ENCODE results near the gene CACNA1G.

The CACNA1G gene

DNA sequence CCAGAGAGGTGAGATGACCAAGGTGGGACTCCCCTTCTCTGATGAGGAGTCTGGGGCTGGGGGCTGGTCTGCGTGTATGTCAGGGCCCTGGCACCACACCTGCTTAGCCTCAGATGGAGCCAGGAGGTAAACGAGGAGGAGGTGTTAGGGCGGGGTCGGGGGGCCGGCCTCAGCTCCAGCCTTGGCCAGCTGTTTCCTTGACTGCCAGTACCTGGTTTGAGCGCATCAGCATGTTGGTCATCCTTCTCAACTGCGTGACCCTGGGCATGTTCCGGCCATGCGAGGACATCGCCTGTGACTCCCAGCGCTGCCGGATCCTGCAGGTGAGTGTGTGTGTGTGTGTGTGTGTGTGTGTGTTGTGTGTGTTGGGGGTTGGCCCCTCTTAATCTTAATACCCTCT, 8.1 kb downstream of the CACNA1G start:
- H3K36me3 ChIP-seq (ENCODE audit: control insufficient read depth in 1 of 2, insufficient read depth in 2 of 2, low read depth in 1 of 2, low read length in 2 of 2), result no peaks in the 10 kb centered on the region
- H2BK120ac ChIP-seq (ENCODE audit: low read depth, low read length), result no peak overlapping the region
- H3K27ac ChIP-seq (ENCODE audit: low read length, poor library complexity, severe bottlenecking), result no peak overlapping the region
- no peak overlapping the region for H2AK5ac ChIP-seq (ENCODE audit: low read length, severe bottlenecking)
- H4K8ac ChIP-seq (ENCODE audit: low read length), result no peak overlapping the region
- peaks cover 1% of the 10 kb centered on the region for H3K4me1 ChIP-seq (ENCODE audit: control insufficient read depth, insufficient read depth, low read depth, low read length)
- no peak overlapping the region for H3K4ac ChIP-seq (ENCODE audit: low read depth in 1 of 2, low read length in 2 of 2)
- no peak overlapping the region for H2BK5ac ChIP-seq (ENCODE audit: low read depth, low read length, poor library complexity, severe bottlenecking)
- no peak overlapping the region for H3K4me3 ChIP-seq (ENCODE audit: insufficient read depth in 1 of 2, low read depth in 1 of 2, low read length in 2 of 2)
- H2AFZ ChIP-seq (ENCODE audit: low read depth, low read length), result no peak overlapping the region
- H3K9ac ChIP-seq (ENCODE audit: low read length), result no peak overlapping the region
- DNase-seq, result no peak
- H3K14ac ChIP-seq (ENCODE audit: low read length in 2 of 2), result no peak overlapping the region
- no peak overlapping the region for H2BK12ac ChIP-seq (ENCODE audit: low read length in 2 of 2)
- peaks cover 13 to 77% of the 10 kb centered on the region in 2 experiments for H3K27me3 ChIP-seq (ENCODE audit: control insufficient read depth in 1 of 2, insufficient read depth in 1 of 2, low read length in 2 of 2)
- H3K79me1 ChIP-seq (replicated peaks; ENCODE audit: low read length, poor library complexity, severe bottlenecking), result no peaks in the 10 kb centered on the region
- H3K23ac ChIP-seq (ENCODE audit: low read length in 2 of 2), result no peak overlapping the region
- no peak overlapping the region for H4K91ac ChIP-seq (ENCODE audit: low read length)
- WGBS, result 89% methylated on average over 10 of the region's 12 CpGs
- no peaks in the 10 kb centered on the region for H3K9me3 ChIP-seq (ENCODE audit: control insufficient read depth, low read length)
- H3K4me2 ChIP-seq (ENCODE audit: low read length, poor library complexity, severe bottlenecking), result no peak overlapping the region
- H2BK15ac ChIP-seq (ENCODE audit: low read depth, poor library complexity, severe bottlenecking), result no peak overlapping the region
- H3K18ac ChIP-seq (ENCODE audit: low read depth in 1 of 2, low read length in 2 of 2), result no peak overlapping the region

DNA sequence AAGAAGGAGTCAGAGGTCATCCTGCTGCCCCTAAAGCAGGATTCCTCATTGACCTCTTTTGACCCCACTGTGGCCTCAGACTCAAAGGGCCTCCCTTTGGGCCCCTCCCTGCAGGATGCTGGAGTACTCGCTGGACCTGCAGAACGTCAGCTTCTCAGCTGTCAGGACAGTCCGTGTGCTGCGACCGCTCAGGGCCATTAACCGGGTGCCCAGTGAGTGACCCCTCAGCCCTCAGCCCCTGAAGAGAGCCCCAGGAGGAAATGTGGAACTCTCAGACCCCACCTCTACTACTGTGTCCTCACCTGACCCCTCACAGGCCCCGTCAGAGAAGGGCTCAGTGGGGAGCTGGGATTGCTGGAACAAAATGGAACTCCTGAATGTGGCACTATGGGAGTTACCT, 9.1 kb downstream of the CACNA1G start:
- Histone ChIP-seq H4K8ac (ENCODE audit: low read length) (no peak overlapping the region), H3K36me3 (ENCODE audit: control insufficient read depth in 1 of 2, insufficient read depth in 2 of 2, low read depth in 1 of 2, low read length in 2 of 2) (no peaks in the 10 kb centered on the region), H4K91ac (ENCODE audit: low read length) (no peak overlapping the region), H2AK5ac (ENCODE audit: low read length, severe bottlenecking) (no peak overlapping the region), H3K18ac (ENCODE audit: low read depth in 1 of 2, low read length in 2 of 2) (no peak overlapping the region), H2BK120ac (ENCODE audit: low read depth, low read length) (no peak overlapping the region), H3K4me1 (ENCODE audit: control insufficient read depth, insufficient read depth, low read depth, low read length) (peaks cover 1% of the 10 kb centered on the region), H2BK12ac (ENCODE audit: low read length in 2 of 2) (no peak overlapping the region), H3K27ac (ENCODE audit: low read length, poor library complexity, severe bottlenecking) (no peak overlapping the region), H3K14ac (ENCODE audit: low read length in 2 of 2) (no peak overlapping the region), H3K27me3 (ENCODE audit: control insufficient read depth in 1 of 2, insufficient read depth in 1 of 2, low read length in 2 of 2) (peaks cover 13 to 68% of the 10 kb centered on the region in 2 experiments), H3K9me3 (ENCODE audit: control insufficient read depth, low read length) (no peaks in the 10 kb centered on the region), H3K79me1 (replicated peaks; ENCODE audit: low read length, poor library complexity, severe bottlenecking) (no peaks in the 10 kb centered on the region), H3K23ac (ENCODE audit: low read length in 2 of 2) (no peak overlapping the region), H2BK5ac (ENCODE audit: low read depth, low read length, poor library complexity, severe bottlenecking) (no peak overlapping the region), H3K4me2 (ENCODE audit: low read length, poor library complexity, severe bottlenecking) (no peak overlapping the region), H2BK15ac (ENCODE audit: low read depth, poor library complexity, severe bottlenecking) (no peak overlapping the region), H3K9ac (ENCODE audit: low read length) (no peak overlapping the region), H3K4ac (ENCODE audit: low read depth in 1 of 2, low read length in 2 of 2) (no peak overlapping the region), H3K4me3 (ENCODE audit: insufficient read depth in 1 of 2, low read depth in 1 of 2, low read length in 2 of 2) (no peak overlapping the region), H2AFZ (ENCODE audit: low read depth, low read length) (no peak overlapping the region)
- no peak for DNase-seq
- 18% methylated on average over 6 of the region's 7 CpGs for WGBS

DNA sequence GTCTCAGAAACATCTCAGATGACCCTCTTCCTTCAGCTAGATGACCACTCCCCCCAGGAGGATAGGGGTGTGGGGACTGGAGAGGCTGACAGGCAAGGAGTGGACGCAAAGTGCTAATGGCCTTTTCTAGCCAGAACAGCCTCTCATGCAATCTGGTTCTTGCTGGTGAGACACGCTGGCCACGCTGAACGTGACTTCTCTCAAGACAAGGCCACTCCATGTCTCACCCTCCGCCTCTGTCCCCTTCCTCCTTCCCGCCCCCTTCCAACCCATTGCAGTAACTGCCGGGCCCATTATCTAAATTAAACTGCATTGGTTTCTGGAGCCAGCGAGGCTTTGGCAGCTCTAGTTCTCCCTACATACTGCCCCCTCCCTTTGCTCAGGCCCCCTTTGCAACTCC, 9.5 kb downstream of the CACNA1G start:
- Histone ChIP-seq H2AFZ (ENCODE audit: low read depth, low read length) (no peak overlapping the region), H3K4ac (ENCODE audit: low read depth in 1 of 2, low read length in 2 of 2) (no peak overlapping the region), H2BK12ac (ENCODE audit: low read length in 2 of 2) (no peak overlapping the region), H3K4me2 (ENCODE audit: low read length, poor library complexity, severe bottlenecking) (no peak overlapping the region), H2BK15ac (ENCODE audit: low read depth, poor library complexity, severe bottlenecking) (no peak overlapping the region), H2AK5ac (ENCODE audit: low read length, severe bottlenecking) (no peak overlapping the region), H3K18ac (ENCODE audit: low read depth in 1 of 2, low read length in 2 of 2) (peak overlapping the region in 1 of 2 experiments; percentile 68), H3K79me1 (replicated peaks; ENCODE audit: low read length, poor library complexity, severe bottlenecking) (no peaks in the 10 kb centered on the region), H3K14ac (ENCODE audit: low read length in 2 of 2) (no peak overlapping the region), H3K27ac (ENCODE audit: low read length, poor library complexity, severe bottlenecking) (no peak overlapping the region), H3K4me3 (ENCODE audit: insufficient read depth in 1 of 2, low read depth in 1 of 2, low read length in 2 of 2) (no peak overlapping the region), H3K9me3 (ENCODE audit: control insufficient read depth, low read length) (no peaks in the 10 kb centered on the region), H3K4me1 (ENCODE audit: control insufficient read depth, insufficient read depth, low read depth, low read length) (no peaks in the 10 kb centered on the region), H2BK120ac (ENCODE audit: low read depth, low read length) (no peak overlapping the region), H3K27me3 (ENCODE audit: control insufficient read depth in 1 of 2, insufficient read depth in 1 of 2, low read length in 2 of 2) (peaks cover 13 to 63% of the 10 kb centered on the region in 2 experiments), H3K36me3 (ENCODE audit: control insufficient read depth in 1 of 2, insufficient read depth in 2 of 2, low read depth in 1 of 2, low read length in 2 of 2) (no peaks in the 10 kb centered on the region), H4K91ac (ENCODE audit: low read length) (no peak overlapping the region), H4K8ac (ENCODE audit: low read length) (no peak overlapping the region), H3K9ac (ENCODE audit: low read length) (no peak overlapping the region), H3K23ac (ENCODE audit: low read length in 2 of 2) (no peak overlapping the region), H2BK5ac (ENCODE audit: low read depth, low read length, poor library complexity, severe bottlenecking) (no peak overlapping the region)
- WGBS, result 35% methylated on average over 7 of the region's 8 CpGs
- no peak for DNase-seq

DNA sequence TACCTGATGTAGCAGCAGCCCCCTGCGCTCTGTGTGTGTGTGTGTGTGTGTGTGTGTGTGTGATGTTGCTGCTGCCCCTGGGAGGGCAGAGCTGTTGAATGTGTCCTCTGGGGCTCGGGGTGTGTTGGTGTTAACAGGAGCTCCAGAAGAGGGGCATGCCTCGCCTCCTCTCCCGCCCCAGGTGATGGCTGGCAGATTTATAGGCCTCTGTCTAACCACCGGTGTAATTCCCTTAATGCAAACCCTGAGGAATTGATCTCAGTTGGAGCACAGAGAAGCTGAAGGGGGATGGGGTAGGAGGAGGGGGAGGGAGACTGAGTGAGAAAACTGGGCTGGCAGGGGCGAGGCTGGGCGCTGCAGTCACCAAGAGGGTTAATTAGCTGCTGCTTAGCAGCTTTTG, 10.0 kb downstream of the CACNA1G start:
- Histone ChIP-seq H2BK120ac (ENCODE audit: low read depth, low read length) (no peak overlapping the region), H2BK5ac (ENCODE audit: low read depth, low read length, poor library complexity, severe bottlenecking) (no peak overlapping the region), H3K9ac (ENCODE audit: low read length) (no peak overlapping the region), H3K27me3 (ENCODE audit: control insufficient read depth in 1 of 2, insufficient read depth in 1 of 2, low read length in 2 of 2) (peaks cover 13 to 58% of the 10 kb centered on the region in 2 experiments), H3K18ac (ENCODE audit: low read depth in 1 of 2, low read length in 2 of 2) (peak overlapping the region in 1 of 2 experiments; percentile 68), H3K4me2 (ENCODE audit: low read length, poor library complexity, severe bottlenecking) (no peak overlapping the region), H3K27ac (ENCODE audit: low read length, poor library complexity, severe bottlenecking) (no peak overlapping the region), H3K4me1 (ENCODE audit: control insufficient read depth, insufficient read depth, low read depth, low read length) (no peaks in the 10 kb centered on the region), H2BK15ac (ENCODE audit: low read depth, poor library complexity, severe bottlenecking) (no peak overlapping the region), H2AFZ (ENCODE audit: low read depth, low read length) (no peak overlapping the region), H2BK12ac (ENCODE audit: low read length in 2 of 2) (no peak overlapping the region), H3K9me3 (ENCODE audit: control insufficient read depth, low read length) (no peaks in the 10 kb centered on the region), H4K91ac (ENCODE audit: low read length) (no peak overlapping the region), H4K8ac (ENCODE audit: low read length) (no peak overlapping the region), H3K4ac (ENCODE audit: low read depth in 1 of 2, low read length in 2 of 2) (no peak overlapping the region), H2AK5ac (ENCODE audit: low read length, severe bottlenecking) (no peak overlapping the region), H3K79me1 (replicated peaks; ENCODE audit: low read length, poor library complexity, severe bottlenecking) (no peaks in the 10 kb centered on the region), H3K36me3 (ENCODE audit: control insufficient read depth in 1 of 2, insufficient read depth in 2 of 2, low read depth in 1 of 2, low read length in 2 of 2) (no peaks in the 10 kb centered on the region), H3K14ac (ENCODE audit: low read length in 2 of 2) (no peak overlapping the region), H3K4me3 (ENCODE audit: insufficient read depth in 1 of 2, low read depth in 1 of 2, low read length in 2 of 2) (no peak overlapping the region), H3K23ac (ENCODE audit: low read length in 2 of 2) (no peak overlapping the region)
- no peak for DNase-seq
- WGBS, result 50% methylated on average over 7 of the region's 7 CpGs
